B cell (primary cell): Measurements from ENCODE around the gene CRELD2. TPM values are rescaled to one million over a fixed set of nuclear protein-coding genes. Genes with fewer than 3 reads are reported as not detected.

Source experiments
- ATAC-seq: fragments of 200-7000 bp; cut with Tn5 transposase; one replicate; pipeline ENCODE4 v1.10.0; 2021; ENCODE audit warnings: low read depth, mild to moderate bottlenecking, moderate number of reproducible peaks, moderate library complexity
- CTCF ChIA-PET: fragments of 350-600 bp; sonication (Branson Sonifier 250); formaldehyde crosslinking; loops from one replicate; lab custom pipeline; 2021; ENCODE audit warnings: antibody characterized with exemption, inconsistent platforms; lab: Charles Lee
- POLR2A ChIA-PET: fragments of 350-600 bp; sonication (Branson Sonifier 250); formaldehyde crosslinking; loops from one replicate; lab custom pipeline; 2021; ENCODE audit warnings: antibody characterized with exemption; lab: Charles Lee
- DNase-seq: peaks from one replicate; pipeline ENCODE4 v3.0.0; 2013
- H2AFZ ChIP-seq: 2 replicates; pipeline ENCODE4 v1.6.1; 2012; ENCODE audit warnings: mild to moderate bottlenecking, low read depth, low read length; ENCODE audit not compliant: insufficient read depth, poor library complexity, severe bottlenecking
- H3K27ac ChIP-seq, 2 donors: 1 replicate in 1 of 2; 2 replicates in 1 of 2; pipeline ENCODE4 v1.5.1; 2012 to 2013; ENCODE audit warnings: low read length in 2 of 2, mild to moderate bottlenecking in 2 of 2, moderate library complexity in 1 of 2
- H3K27me3 ChIP-seq, 4 experiments: fragments of 200-600 bp in 1 of 4; sonication (generic) in 1 of 4; replicated peaks in 1 of 4; 1 replicate in 2 of 4; 2 replicates in 2 of 4; pipeline versions ENCODE4 v1.6.1 to v1.7.0; 2013 to 2016; ENCODE audit warnings: low read length in 3 of 4, mild to moderate bottlenecking in 2 of 4, mixed read lengths in 1 of 4, moderate library complexity in 1 of 4; ENCODE audit not compliant: insufficient read depth in 4 of 4, control insufficient read depth in 3 of 4; ENCODE audit errors: control extremely low read depth in 1 of 4
- H3K36me3 ChIP-seq, 2 experiments: replicated peaks in 1 of 2; 1 replicate in 1 of 2; 2 replicates in 1 of 2; pipeline versions ENCODE4 v1.6.1 to v1.7.1; 2013; ENCODE audit warnings: low read length in 1 of 2; ENCODE audit not compliant: insufficient read depth in 2 of 2, control insufficient read depth in 1 of 2; ENCODE audit errors: control extremely low read depth in 1 of 2, extremely low read depth in 1 of 2
- H3K4me1 ChIP-seq, 2 donors: fragments of 200-600 bp in 1 of 2; sonication (generic) in 1 of 2; 1 replicate in 1 of 2; 2 replicates in 1 of 2; pipeline versions ENCODE4 v1.5.1 to v1.6.1; 2013 to 2017; ENCODE audit warnings: low read length in 2 of 2; ENCODE audit not compliant: control insufficient read depth in 2 of 2, insufficient read depth in 2 of 2
- H3K4me2 ChIP-seq: replicated peaks from 2 replicates; pipeline ENCODE3; 2012; ENCODE audit warnings: mild to moderate bottlenecking, low read depth, low read length; ENCODE audit not compliant: poor library complexity, severe bottlenecking
- H3K4me3 ChIP-seq, 5 experiments: fragments of 200-600 bp in 1 of 5; sonication (generic) in 1 of 5; 1 replicate in 3 of 5; 2 replicates in 2 of 5; pipeline versions ENCODE4 v1.5.1 to v1.7.0; 2011 to 2016; ENCODE audit warnings: low read length in 4 of 5, mild to moderate bottlenecking in 4 of 5, low read depth in 2 of 5, control low read depth in 1 of 5, moderate library complexity in 1 of 5; ENCODE audit not compliant: insufficient read depth in 1 of 5; ENCODE audit errors: control extremely low read depth in 1 of 5, extremely low read depth in 1 of 5
- H3K79me2 ChIP-seq: fragments of 200-600 bp; sonication (generic); one replicate; pipeline ENCODE4 v1.6.0; 2016; ENCODE audit warnings: low read length; ENCODE audit not compliant: control insufficient read depth, insufficient read depth
- H3K9ac ChIP-seq: fragments of 200-600 bp; sonication (generic); 2 replicates; pipeline ENCODE4 v1.6.1; 2017; ENCODE audit warnings: mild to moderate bottlenecking, low read length, moderate library complexity
- H3K9me3 ChIP-seq, 3 donors: one replicate each; pipeline versions ENCODE4 v1.6.1 to v1.7.1; 2013; ENCODE audit warnings: low read length in 2 of 3; ENCODE audit not compliant: control insufficient read depth in 2 of 3, insufficient read depth in 1 of 3; ENCODE audit errors: control extremely low read depth in 1 of 3
- H4K20me1 ChIP-seq: 2 replicates; pipeline ENCODE4 v1.6.0; 2012; ENCODE audit warnings: mild to moderate bottlenecking, low read length; ENCODE audit not compliant: insufficient read depth, control insufficient read depth, poor library complexity, severe bottlenecking
- H3K27ac Mint-ChIP-seq: one replicate; pipeline ENCODE4 v1.8.0; 2021; ENCODE audit warnings: mixed read lengths
- H3K27me3 Mint-ChIP-seq: one replicate; pipeline ENCODE4 v1.8.0; 2021; ENCODE audit warnings: mixed read lengths
- H3K4me1 Mint-ChIP-seq: one replicate; pipeline ENCODE4 v1.8.0; 2021; ENCODE audit warnings: mixed read lengths
- H3K4me3 Mint-ChIP-seq: one replicate; pipeline ENCODE4 v1.8.0; 2021; ENCODE audit warnings: mixed read lengths
- H3K9me3 Mint-ChIP-seq: one replicate; pipeline ENCODE4 v1.8.0; 2022; ENCODE audit warnings: mixed read lengths; ENCODE audit not compliant: insufficient read depth
- CTCF ChIP-seq: fragments of 200-600 bp; IDR thresholded peaks from one replicate; pipeline ENCODE4 v1.8.0; 2022; ENCODE audit warnings: antibody characterized with exemption, mild to moderate bottlenecking
- EZH2 ChIP-seq: IDR thresholded peaks from 2 replicates; pipeline ENCODE4 v1.6.1; 2012; ENCODE audit warnings: borderline replicate concordance, low read depth, mild to moderate bottlenecking, moderate library complexity, low read length; ENCODE audit not compliant: insufficient read depth, poor library complexity, severe bottlenecking
- WGBS: methylation state at CpG from one replicate; pipeline ENCODE4 v1.1.5; 2013; ENCODE audit warnings: missing lambda C conversion rate; ENCODE audit not compliant: insufficient coverage; 5-methylcytosine and 5-hydroxymethylcytosine counted together
- intact Hi-C: fragments of 100-400 bp; cut with micrococcal nuclease; formaldehyde crosslinking; loops from one replicate; pipeline ENCODE4 v1.10.0; 2022
- polyA plus RNA-seq: library from polyadenylated mRNA; depleted of rRNA; stranded (reverse); fragments of >200 nt; gene quantifications from 2 replicates; pipeline ENCODE4 v1.2.3, GENCODE V29; 2012
- total RNA-seq, 2 donors: library from RNA; stranded (reverse); fragments of 120-200 nt in 1 of 2; gene quantifications; 1 replicate in 1 of 2; 2 replicates in 1 of 2; pipeline versions ENCODE4 v1.2.3 to v1.2.4, GENCODE V29; 2013 to 2022

CRELD2 gene
- total and polyA plus RNA-seq, 2 donors (not counting 1 experiment from before 2014, with no cell fraction given), result 35.9 to 41.9 TPM

- Mint-ChIP-seq H3K9me3 (no peaks in the 10 kb centered on the region), H3K27me3 (no peaks in the 10 kb centered on the region), H3K27ac (peak overlapping the region; percentile 20), H3K4me3 (no peak overlapping the region), H3K4me1 (peaks cover 16% of the 10 kb centered on the region)
- DNase-seq, result no peak
- H3K4me1 ChIP-seq, result peaks cover 19 to 28% of the 10 kb centered on the region in 2 donors
- H3K36me3 ChIP-seq, result no peaks in the 10 kb centered on the region
- ChIA-PET POLR2A (interaction anchor here (1.3 kb wide), 1 partner anchor 18 kb away, joined by 3 read pairs; no protein-coding TSS in a partner anchor), CTCF (no interaction called here)
- H4K20me1 ChIP-seq, result no peaks in the 10 kb centered on the region
- no peak for TF ChIP-seq CTCF
- no peak for TF ChIP-seq EZH2
- no peak overlapping the region for H3K4me3 ChIP-seq
- H3K9me3 ChIP-seq, result peaks cover 0 to 29% (median 3%) of the 10 kb centered on the region in 3 donors
- no peak overlapping the region for H3K27ac ChIP-seq
- no peak for ATAC-seq
- no peaks in the 10 kb centered on the region for H3K27me3 ChIP-seq
- H3K9ac ChIP-seq, result no peak overlapping the region
- no peak overlapping the region for H3K4me2 ChIP-seq
- intact Hi-C loops, result no loop called here
- 93% methylated on average over 16 of the region's 17 CpGs for WGBS
- no peaks in the 10 kb centered on the region for H3K79me2 ChIP-seq
- H2AFZ ChIP-seq, result no peak overlapping the region
Observed at GRCh38 chr22:49941507-49942316, 23.3 kb downstream of the CRELD2 start.
